Measurements from ENCODE around the gene PLCXD3. TPM values are rescaled to one million over a fixed set of nuclear protein-coding genes. Genes with fewer than 3 reads are reported as not detected.
A peak's percentile ranks its signal among the peaks of the same experiment; 100 is the strongest.

PLCXD3 gene
- total RNA-seq, 1 experiment from 2014 or later = not detected

DNA sequence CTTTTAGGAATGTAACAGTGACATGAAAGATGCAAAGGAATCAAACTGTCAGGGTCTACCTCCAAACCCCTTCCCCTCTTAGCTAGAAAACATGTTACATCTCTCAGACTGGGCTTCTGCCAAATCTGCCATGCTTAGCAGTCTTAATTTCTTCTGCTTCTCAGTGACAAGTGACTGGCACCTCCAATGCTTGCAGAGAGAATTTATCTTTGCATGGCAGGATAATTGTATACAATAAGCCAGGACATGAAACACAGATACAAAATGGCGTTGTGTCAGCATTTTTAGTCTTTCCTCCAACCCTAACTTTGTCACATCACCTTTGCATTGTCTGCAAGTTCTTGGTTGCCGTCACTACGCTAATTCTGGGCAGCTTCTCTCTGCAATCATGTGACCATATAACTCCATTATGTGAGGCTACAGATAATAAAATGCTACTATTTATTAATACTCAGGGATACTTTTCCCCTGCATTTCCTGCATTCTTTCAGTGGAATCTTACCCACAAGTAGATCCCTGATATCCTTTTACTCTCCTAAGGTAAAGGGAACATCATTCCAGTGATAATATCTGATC lies 89.8 kb downstream of the PLCXD3 start:
- no peaks in the 10 kb centered on the region for H3K9me3 Mint-ChIP-seq (ENCODE audit: unreplicated experiment)
- intact Hi-C loops (cut with micrococcal nuclease) = no loop called here
- TF ChIP-seq, protein P1, sequence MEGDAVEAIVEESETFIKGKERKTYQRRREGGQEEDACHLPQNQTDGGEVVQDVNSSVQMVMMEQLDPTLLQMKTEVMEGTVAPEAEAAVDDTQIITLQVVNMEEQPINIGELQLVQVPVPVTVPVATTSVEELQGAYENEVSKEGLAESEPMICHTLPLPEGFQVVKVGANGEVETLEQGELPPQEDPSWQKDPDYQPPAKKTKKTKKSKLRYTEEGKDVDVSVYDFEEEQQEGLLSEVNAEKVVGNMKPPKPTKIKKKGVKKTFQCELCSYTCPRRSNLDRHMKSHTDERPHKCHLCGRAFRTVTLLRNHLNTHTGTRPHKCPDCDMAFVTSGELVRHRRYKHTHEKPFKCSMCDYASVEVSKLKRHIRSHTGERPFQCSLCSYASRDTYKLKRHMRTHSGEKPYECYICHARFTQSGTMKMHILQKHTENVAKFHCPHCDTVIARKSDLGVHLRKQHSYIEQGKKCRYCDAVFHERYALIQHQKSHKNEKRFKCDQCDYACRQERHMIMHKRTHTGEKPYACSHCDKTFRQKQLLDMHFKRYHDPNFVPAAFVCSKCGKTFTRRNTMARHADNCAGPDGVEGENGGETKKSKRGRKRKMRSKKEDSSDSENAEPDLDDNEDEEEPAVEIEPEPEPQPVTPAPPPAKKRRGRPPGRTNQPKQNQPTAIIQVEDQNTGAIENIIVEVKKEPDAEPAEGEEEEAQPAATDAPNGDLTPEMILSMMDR (IDR thresholded peaks at IDR 0.05; ENCODE audit: unreplicated experiment) = no peak
- H3K27me3 Mint-ChIP-seq (ENCODE audit: insufficient read depth, unreplicated experiment) = no peaks in the 10 kb centered on the region
- no peaks in the 10 kb centered on the region for H3K36me3 Mint-ChIP-seq (ENCODE audit: insufficient read depth, unreplicated experiment)
- DNase-seq (ENCODE audit: unreplicated experiment) = no peak
- ChIA-PET POLR2A (no interaction called here), CTCF (interaction anchor here (0.6 kb wide), 1 partner anchor 513 kb away, joined by 3 read pairs; no protein-coding TSS in a partner anchor)
- H3K4me3 Mint-ChIP-seq (ENCODE audit: unreplicated experiment) = no peak overlapping the region
- H3K27ac Mint-ChIP-seq (ENCODE audit: low read depth, unreplicated experiment) = no peak overlapping the region
- BruUV-seq (replicated peaks) = no TSS peak
- H3K4me1 Mint-ChIP-seq (ENCODE audit: insufficient read depth, unreplicated experiment) = peaks cover 8% of the 10 kb centered on the region

- Mint-ChIP-seq H3K36me3 (ENCODE audit: insufficient read depth, unreplicated experiment) (no peaks in the 10 kb centered on the region), H3K4me3 (ENCODE audit: unreplicated experiment) (no peak overlapping the region), H3K27ac (ENCODE audit: low read depth, unreplicated experiment) (peak overlapping the region; percentile 1), H3K9me3 (ENCODE audit: unreplicated experiment) (no peaks in the 10 kb centered on the region), H3K27me3 (ENCODE audit: insufficient read depth, unreplicated experiment) (no peaks in the 10 kb centered on the region), H3K4me1 (ENCODE audit: insufficient read depth, unreplicated experiment) (peaks cover 19% of the 10 kb centered on the region)
- POLR2A ChIA-PET = interaction anchor here (0.7 kb wide), 1 partner anchor 14 kb away, joined by 3 read pairs; no protein-coding TSS in a partner anchor
- CTCF ChIA-PET = interaction anchor here (0.5 to 0.6 kb wide), 2 partner anchors 76 to 561 kb away, joined by 3 read pairs; no protein-coding TSS in a partner anchor
- intact Hi-C loops (cut with micrococcal nuclease) = no loop called here
- TF ChIP-seq, protein P1 (IDR thresholded peaks at IDR 0.05; ENCODE audit: unreplicated experiment) = no peak
- no TSS peak for BruUV-seq (replicated peaks)
- DNase-seq (ENCODE audit: unreplicated experiment) = peak; percentile 9
Observed at GRCh38 chr5:41418220-41419031, 92.0 kb downstream of the PLCXD3 start.

DNA sequence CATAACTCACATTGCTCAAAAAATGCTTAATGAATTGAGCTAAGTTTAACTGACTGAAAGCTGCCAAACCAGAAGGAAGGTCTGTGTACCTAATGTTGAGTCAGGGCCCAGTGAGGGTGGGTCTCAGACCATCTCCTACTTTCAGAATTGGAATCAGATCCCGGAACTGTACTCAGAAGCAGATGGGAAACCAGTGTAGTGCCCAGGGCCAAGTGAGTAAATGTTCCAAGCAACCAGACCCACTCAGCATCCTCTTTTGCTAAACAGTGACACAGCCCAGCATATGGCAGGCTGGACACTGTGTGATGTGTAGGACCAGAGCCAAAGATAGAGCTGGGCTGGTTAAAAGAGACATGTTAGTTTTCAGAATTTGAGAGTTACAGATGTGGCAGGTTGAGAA lies 94.1 kb downstream of the PLCXD3 start:
- H3K4me3 Mint-ChIP-seq (ENCODE audit: unreplicated experiment) = no peak overlapping the region
- POLR2A ChIA-PET = no interaction called here
- TF ChIP-seq, protein P1 (IDR thresholded peaks at IDR 0.05; ENCODE audit: unreplicated experiment) = no peak
- peak overlapping the region; percentile 53 for H3K27ac Mint-ChIP-seq (ENCODE audit: low read depth, unreplicated experiment)
- no peaks in the 10 kb centered on the region for H3K27me3 Mint-ChIP-seq (ENCODE audit: insufficient read depth, unreplicated experiment)
- H3K36me3 Mint-ChIP-seq (ENCODE audit: insufficient read depth, unreplicated experiment) = no peaks in the 10 kb centered on the region
- DNase-seq (ENCODE audit: unreplicated experiment) = peak; percentile 7
- no peaks in the 10 kb centered on the region for H3K9me3 Mint-ChIP-seq (ENCODE audit: unreplicated experiment)
- CTCF ChIA-PET = interaction anchor here (1.0 kb wide), 1 partner anchor 255 kb away, joined by 3 read pairs; no protein-coding TSS in a partner anchor
- no TSS peak for BruUV-seq (replicated peaks)
- intact Hi-C loops (cut with micrococcal nuclease) = no loop called here
- H3K4me1 Mint-ChIP-seq (ENCODE audit: insufficient read depth, unreplicated experiment) = peaks cover 19% of the 10 kb centered on the region

- intact Hi-C loops (cut with micrococcal nuclease) = no loop called here
- peak; percentile 17 for DNase-seq (ENCODE audit: unreplicated experiment)
- BruUV-seq (replicated peaks) = no TSS peak
Observed at GRCh38 chr5:41415242-41415641, 95.2 kb downstream of the PLCXD3 start.

More at GRCh38 chr5:41415242-41415641, 95.2 kb downstream of the PLCXD3 start:
- Mint-ChIP-seq H3K4me1 (ENCODE audit: insufficient read depth, unreplicated experiment) (peaks cover 24% of the 10 kb centered on the region), H3K9me3 (ENCODE audit: unreplicated experiment) (no peaks in the 10 kb centered on the region), H3K27ac (ENCODE audit: low read depth, unreplicated experiment) (peak overlapping the region; percentile 71), H3K36me3 (ENCODE audit: insufficient read depth, unreplicated experiment) (no peaks in the 10 kb centered on the region), H3K27me3 (ENCODE audit: insufficient read depth, unreplicated experiment) (no peaks in the 10 kb centered on the region), H3K4me3 (ENCODE audit: unreplicated experiment) (no peak overlapping the region)
- ChIA-PET POLR2A (no interaction called here), CTCF (interaction anchor here (0.6 to 1.0 kb wide), 3 partner anchors 9 to 254 kb away, joined by 3 read pairs; no protein-coding TSS in a partner anchor)
- TF ChIP-seq, protein P1 (IDR thresholded peaks at IDR 0.05; ENCODE audit: unreplicated experiment) = no peak

All from MCF 10A (cell line).